MM.1S (cell line): Measurements from ENCODE around the gene RNF144B.

Experiments used
- CTCF ChIP-seq: fragments of 300-600 bp; sonication (generic); IDR thresholded peaks from 2 replicates; pipeline ENCODE4 v1.5.1; 2016; ENCODE audit warnings: antibody characterized with exemption, low read length, mixed read lengths
- EZH2phosphoT487 ChIP-seq: fragments of 300-600 bp; sonication (generic); IDR thresholded peaks from 2 replicates; pipeline ENCODE4 v1.6.1; 2018; ENCODE audit warnings: antibody characterized with exemption, low read length

GRCh38 chr6:18432180-18432579 lies 45.0 kb downstream of the RNF144B start:
- no peak for TF ChIP-seq CTCF
- TF ChIP-seq EZH2phosphoT487, result no peak
